ENCODE results near the gene TRIAP1.
A peak's percentile ranks its signal among the peaks of the same experiment; 100 is the strongest.
"Not testable (repeated sequence)": the region's sequence is repeated elsewhere in the genome, so short reads cannot be mapped to it uniquely, and the experiment has no call there.

Gene TRIAP1

GRCh38 chr12:120468821-120469449 lies 22.8 kb upstream of the TRIAP1 start:
- DNase-seq: peak in 31 of 56 donors; percentile 11 to 75 (median 49)

- peak in 7 of 56 donors; percentile 11 to 41 (median 22) for DNase-seq
Observed at GRCh38 chr12:120468325-120468820, 22.2 kb upstream of the TRIAP1 start.

GRCh38 chr12:120467439-120467838 lies 21.3 kb upstream of the TRIAP1 start:
- DNase-seq: no peak

- DNase-seq: peak in 8 of 56 donors; percentile 5 to 23 (median 12)
Observed at GRCh38 chr12:120466560-120467315, 20.6 kb upstream of the TRIAP1 start.

GRCh38 chr12:120465756-120466155 lies 19.6 kb upstream of the TRIAP1 start:
- no peak for DNase-seq

- DNase-seq: no peak
Observed at GRCh38 chr12:120463712-120464111, 17.5 kb upstream of the TRIAP1 start.

GRCh38 chr12:120462099-120462640 lies 16.0 kb upstream of the TRIAP1 start:
- DNase-seq: no peak

GRCh38 chr12:120460157-120460556 lies 14.0 kb upstream of the TRIAP1 start:
- no peak for DNase-seq

- no peak for DNase-seq
Observed at GRCh38 chr12:120457133-120457532, 10.9 kb upstream of the TRIAP1 start.

GRCh38 chr12:120455302-120455701 lies 9.1 kb upstream of the TRIAP1 start:
- no peak for DNase-seq

GRCh38 chr12:120453977-120454376 lies 7.8 kb upstream of the TRIAP1 start:
- no peak for DNase-seq

- no peak for DNase-seq
Observed at GRCh38 chr12:120453060-120453750, 7.0 kb upstream of the TRIAP1 start.

- DNase-seq: not testable (repeated sequence)
Observed at GRCh38 chr12:120452524-120452923, 6.3 kb upstream of the TRIAP1 start.

GRCh38 chr12:120447992-120448391 lies 1.8 kb upstream of the TRIAP1 start:
- no peak for DNase-seq

- DNase-seq: not testable (repeated sequence)
Observed at GRCh38 chr12:120446844-120447178, 627 bp upstream of the TRIAP1 start.

GRCh38 chr12:120444676-120445075 lies 1.5 kb downstream of the TRIAP1 start:
- DNase-seq: no peak

- DNase-seq: peak in 39 of 56 donors; percentile 1 to 44 (median 8)
Observed at GRCh38 chr12:120439646-120440247, 6.4 kb downstream of the TRIAP1 start.

GRCh38 chr12:120438495-120439198 lies 7.5 kb downstream of the TRIAP1 start:
- DNase-seq: no peak

GRCh38 chr12:120437735-120438494 lies 8.3 kb downstream of the TRIAP1 start, which contains the start of gene COX6A1:
COX6A1 (plus strand) TSS chr12:120438113; CDS start chr12:120438127, 14 bp downstream.
- DNase-seq: peak; percentile 36 to 96 (median 88)
